IPS-20b (cell line): ENCODE results near the gene DSCAML1.

Source experiments
- H3K27ac ChIP-seq: one replicate; pipeline ENCODE4 v1.5.1; 2013; ENCODE audit warnings: low read length
- H3K27me3 ChIP-seq: 2 replicates; pipeline ENCODE4 v1.6.1; 2013; ENCODE audit warnings: mild to moderate bottlenecking, low read length, inconsistent platforms; ENCODE audit not compliant: insufficient read depth
- H3K36me3 ChIP-seq: 2 replicates; pipeline ENCODE4 v1.6.1; 2013; ENCODE audit warnings: low read depth, mild to moderate bottlenecking, inconsistent platforms, low read length, moderate library complexity; ENCODE audit not compliant: insufficient read depth
- H3K4me1 ChIP-seq: 2 replicates; pipeline ENCODE4 v1.6.1; 2013; ENCODE audit warnings: mild to moderate bottlenecking, control low read depth, inconsistent platforms, low read length, moderate library complexity; ENCODE audit not compliant: insufficient read depth
- H3K4me3 ChIP-seq: 2 replicates; pipeline ENCODE4 v1.5.1; 2013; ENCODE audit warnings: mild to moderate bottlenecking, low read length, inconsistent platforms
- H3K9ac ChIP-seq: 2 replicates; pipeline ENCODE4 v1.6.1; 2013; ENCODE audit warnings: low read depth, mild to moderate bottlenecking, inconsistent platforms, low read length, moderate library complexity
- H3K9me3 ChIP-seq: 2 replicates; pipeline ENCODE4 v1.6.1; 2013; ENCODE audit warnings: mild to moderate bottlenecking, low read depth, low read length, inconsistent platforms; ENCODE audit not compliant: insufficient read depth

The DSCAML1 gene

GRCh38 chr11:117523680-117524079 is 273.3 kb downstream of the DSCAML1 start:
- Histone ChIP-seq H3K27me3 (no peaks in the 10 kb centered on the region), H3K4me1 (peaks cover 10% of the 10 kb centered on the region; the same call in 1 of the 2 replicates)

DNA sequence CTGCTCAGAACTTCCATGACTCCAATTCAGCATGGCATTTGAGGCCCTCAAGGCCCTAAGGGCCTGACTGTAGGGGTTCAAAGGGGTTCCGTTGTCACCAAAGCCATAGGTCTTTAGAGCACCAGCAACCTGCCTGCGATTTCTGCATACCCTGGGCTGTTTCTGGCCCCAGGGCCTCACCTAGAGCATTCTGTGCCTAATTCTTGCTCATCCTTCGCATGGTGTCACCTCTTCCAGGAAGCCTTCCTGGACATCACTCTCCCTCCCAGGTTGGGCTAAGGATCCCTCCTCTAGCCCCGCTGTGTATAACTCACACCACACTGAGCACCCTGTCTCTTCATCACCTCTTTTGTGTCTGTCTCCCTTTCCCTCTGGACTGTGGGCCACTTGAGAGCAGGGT is 275.0 kb downstream of the DSCAML1 start:
- Histone ChIP-seq H3K9ac (no peak overlapping the region), H3K9me3 (no peaks in the 10 kb centered on the region), H3K4me1 (no peaks in the 10 kb centered on the region), H3K36me3 (no peaks in the 10 kb centered on the region), H3K4me3 (no peak overlapping the region), H3K27me3 (no peaks in the 10 kb centered on the region), H3K27ac (no peak overlapping the region)

More at GRCh38 chr11:117523680-117524079, 273.3 kb downstream of the DSCAML1 start:
- no peak overlapping the region for H3K27ac ChIP-seq
- H3K36me3 ChIP-seq: no peaks in the 10 kb centered on the region
- no peak overlapping the region for H3K4me3 ChIP-seq
- H3K9ac ChIP-seq: no peak overlapping the region
- no peaks in the 10 kb centered on the region for H3K9me3 ChIP-seq

GRCh38 chr11:117520966-117521365 is 276.1 kb downstream of the DSCAML1 start:
- Histone ChIP-seq H3K36me3 (no peaks in the 10 kb centered on the region), H3K9me3 (no peaks in the 10 kb centered on the region), H3K9ac (no peak overlapping the region), H3K4me3 (no peak overlapping the region), H3K27ac (no peak overlapping the region), H3K4me1 (no peaks in the 10 kb centered on the region), H3K27me3 (no peaks in the 10 kb centered on the region)

- no peak overlapping the region for H3K4me3 ChIP-seq
- no peaks in the 10 kb centered on the region for H3K36me3 ChIP-seq
- no peaks in the 10 kb centered on the region for H3K9me3 ChIP-seq
- H3K9ac ChIP-seq: no peak overlapping the region
- H3K27ac ChIP-seq: no peak overlapping the region
- H3K27me3 ChIP-seq: no peaks in the 10 kb centered on the region
- H3K4me1 ChIP-seq: no peaks in the 10 kb centered on the region
Observed at GRCh38 chr11:117520201-117520600, 276.8 kb downstream of the DSCAML1 start.

GRCh38 chr11:117519590-117519989 is 277.4 kb downstream of the DSCAML1 start:
- Histone ChIP-seq H3K36me3 (no peaks in the 10 kb centered on the region), H3K9me3 (no peaks in the 10 kb centered on the region), H3K4me1 (no peaks in the 10 kb centered on the region), H3K9ac (no peak overlapping the region), H3K27ac (no peak overlapping the region), H3K27me3 (no peaks in the 10 kb centered on the region), H3K4me3 (no peak overlapping the region)

DNA sequence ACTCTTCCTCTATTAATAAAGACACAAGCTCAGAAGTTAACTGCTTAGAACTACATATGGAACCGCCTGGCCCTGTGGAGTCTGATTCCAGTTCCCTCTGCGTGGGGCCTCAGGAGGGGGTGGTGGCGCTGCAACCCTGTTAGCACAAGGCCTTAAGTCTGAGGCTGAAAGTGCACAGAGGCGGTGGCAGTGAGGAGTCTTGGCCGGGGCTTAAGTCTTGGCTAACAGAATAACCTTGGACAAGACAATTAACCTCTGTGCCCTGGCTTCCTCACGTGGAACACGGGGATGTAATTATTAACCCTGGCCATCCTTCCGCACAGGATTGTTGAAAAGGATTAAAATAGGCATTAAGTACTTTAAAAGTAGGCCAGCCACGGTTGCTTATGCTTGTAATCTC is 277.8 kb downstream of the DSCAML1 start:
- Histone ChIP-seq H3K4me3 (no peak overlapping the region), H3K9ac (no peak overlapping the region), H3K27ac (no peak overlapping the region), H3K4me1 (no peaks in the 10 kb centered on the region), H3K9me3 (no peaks in the 10 kb centered on the region), H3K27me3 (no peaks in the 10 kb centered on the region), H3K36me3 (no peaks in the 10 kb centered on the region)

DNA sequence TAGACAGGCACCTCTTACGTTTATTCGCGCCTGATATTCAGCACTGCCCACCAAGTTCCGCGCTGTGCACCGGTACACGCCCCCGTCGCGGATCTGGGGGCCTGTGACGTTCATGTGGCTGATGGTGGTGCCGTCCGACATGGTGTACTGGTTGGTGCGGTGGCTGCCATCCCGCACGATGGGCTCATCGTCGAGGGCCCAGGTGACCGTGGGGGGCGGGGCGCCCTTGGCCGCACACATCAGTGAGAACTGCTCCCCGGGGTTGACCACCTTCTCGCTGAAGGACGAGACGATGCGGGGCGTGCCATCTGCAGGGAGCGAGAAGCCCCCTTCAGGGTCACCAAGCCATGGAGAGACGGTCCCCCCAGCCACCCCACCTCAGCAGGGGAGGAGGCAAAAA is 278.6 kb downstream of the DSCAML1 start:
- H3K9ac ChIP-seq: no peak overlapping the region
- no peak overlapping the region for H3K4me3 ChIP-seq
- H3K4me1 ChIP-seq: no peaks in the 10 kb centered on the region
- H3K27ac ChIP-seq: no peak overlapping the region
- H3K9me3 ChIP-seq: no peaks in the 10 kb centered on the region
- no peaks in the 10 kb centered on the region for H3K36me3 ChIP-seq
- H3K27me3 ChIP-seq: no peaks in the 10 kb centered on the region

DNA sequence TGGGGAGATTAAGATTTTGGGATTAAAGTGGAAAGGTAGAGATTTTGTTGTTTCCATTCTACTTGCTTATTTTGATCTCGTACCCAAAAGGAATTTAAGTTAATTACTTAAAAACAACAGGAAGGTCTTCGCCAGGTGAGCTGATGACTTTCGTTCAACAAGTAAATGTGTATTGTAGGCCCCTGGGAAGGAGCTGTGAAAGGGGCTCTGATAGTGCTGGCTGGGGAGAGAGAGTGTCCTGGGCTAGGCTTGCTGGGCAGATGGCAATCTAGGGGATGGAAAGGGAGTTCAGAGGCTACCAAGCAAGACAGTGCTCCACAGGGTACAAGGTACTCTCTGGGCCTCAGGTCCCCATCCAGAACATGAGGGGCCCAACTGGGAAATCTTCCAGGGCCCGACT is 279.9 kb downstream of the DSCAML1 start:
- Histone ChIP-seq H3K9ac (no peak overlapping the region), H3K9me3 (no peaks in the 10 kb centered on the region), H3K36me3 (no peaks in the 10 kb centered on the region), H3K27ac (no peak overlapping the region), H3K4me3 (no peak overlapping the region), H3K4me1 (peaks cover 8% of the 10 kb centered on the region; the same call in 1 of the 2 replicates), H3K27me3 (no peaks in the 10 kb centered on the region)

DNA sequence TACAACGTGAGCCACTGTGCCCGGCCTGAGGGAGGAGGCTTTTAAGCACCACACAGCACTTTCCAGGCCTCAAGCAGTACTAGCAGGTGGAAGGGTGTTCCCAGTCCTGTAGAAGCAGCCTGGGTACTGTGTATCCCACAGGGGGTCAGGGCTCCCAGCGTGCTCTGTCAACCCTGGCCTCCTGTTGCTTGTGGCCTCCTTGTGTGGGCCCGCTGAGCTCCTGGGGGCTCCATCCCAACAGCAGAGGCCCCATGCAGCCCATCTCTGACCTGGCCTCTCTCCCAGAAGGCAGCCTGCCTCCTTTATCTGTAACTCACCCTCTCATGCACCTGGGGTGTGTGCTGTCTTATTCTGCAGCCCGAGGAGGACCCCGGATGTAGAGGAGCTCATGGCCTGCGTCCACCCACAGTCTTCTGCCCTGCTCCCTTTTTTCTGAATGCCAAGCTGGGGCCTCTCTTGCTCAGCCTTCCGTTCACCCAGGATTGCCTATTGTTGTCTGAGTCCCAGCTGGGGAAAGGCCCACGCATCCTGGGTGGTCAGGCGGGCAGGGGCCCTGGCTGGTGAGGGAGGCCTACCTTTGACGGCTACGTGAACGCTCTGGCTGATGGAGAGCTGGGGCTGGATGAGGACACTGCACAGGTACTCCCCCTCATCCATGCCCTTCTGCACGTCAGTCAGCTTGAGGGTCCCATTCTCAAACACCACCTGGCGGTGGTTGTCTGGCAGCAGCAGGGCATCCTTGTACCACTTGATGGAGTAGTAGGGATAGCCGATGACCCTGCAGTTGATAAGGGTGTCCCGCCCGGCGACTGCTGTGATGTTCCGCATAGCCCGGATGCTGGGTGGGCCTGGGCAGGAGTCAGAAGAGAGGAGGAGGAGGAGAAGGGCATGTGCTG is 280.9 kb downstream of the DSCAML1 start:
- Histone ChIP-seq H3K27ac (no peak overlapping the region), H3K4me1 (peaks cover 13% of the 10 kb centered on the region), H3K9ac (no peak overlapping the region), H3K27me3 (no peaks in the 10 kb centered on the region), H3K9me3 (no peaks in the 10 kb centered on the region), H3K36me3 (no peaks in the 10 kb centered on the region), H3K4me3 (no peak overlapping the region)

GRCh38 chr11:117514256-117514655 is 282.8 kb downstream of the DSCAML1 start:
- Histone ChIP-seq H3K36me3 (no peaks in the 10 kb centered on the region), H3K27me3 (no peaks in the 10 kb centered on the region), H3K4me3 (no peak overlapping the region), H3K9ac (no peak overlapping the region), H3K9me3 (no peaks in the 10 kb centered on the region), H3K27ac (no peak overlapping the region), H3K4me1 (peaks cover 20% of the 10 kb centered on the region)

GRCh38 chr11:117513666-117514065 is 283.4 kb downstream of the DSCAML1 start:
- H3K4me1 ChIP-seq: peaks cover 20% of the 10 kb centered on the region
- H3K9ac ChIP-seq: no peak overlapping the region
- H3K27ac ChIP-seq: no peak overlapping the region
- H3K4me3 ChIP-seq: no peak overlapping the region
- H3K27me3 ChIP-seq: no peaks in the 10 kb centered on the region
- H3K36me3 ChIP-seq: no peaks in the 10 kb centered on the region
- no peaks in the 10 kb centered on the region for H3K9me3 ChIP-seq

GRCh38 chr11:117511931-117512539 is 285.0 kb downstream of the DSCAML1 start:
- Histone ChIP-seq H3K9me3 (no peaks in the 10 kb centered on the region), H3K36me3 (no peaks in the 10 kb centered on the region), H3K9ac (0 out of 2 replicates have a peak overlapping the region, but pooled peaks have one; percentile 15), H3K4me3 (no peak overlapping the region), H3K4me1 (peaks cover 20% of the 10 kb centered on the region), H3K27ac (no peak overlapping the region), H3K27me3 (no peaks in the 10 kb centered on the region)
